MM.1S (cell line): ENCODE measurements around the gene PRKCE.

Source experiments
- EZH2phosphoT487 ChIP-seq: fragments of 300-600 bp; sonication (generic); IDR thresholded peaks from 2 replicates; pipeline ENCODE4 v1.6.1; 2018; ENCODE audit warnings: antibody characterized with exemption, low read length
- TF ChIP-seq, protein P1 (sequence below): fragments of 300-600 bp; sonication (generic); IDR thresholded peaks from 2 replicates; pipeline ENCODE4 v1.5.1; 2016; ENCODE audit warnings: antibody characterized with exemption, low read length, mixed read lengths

DNA sequence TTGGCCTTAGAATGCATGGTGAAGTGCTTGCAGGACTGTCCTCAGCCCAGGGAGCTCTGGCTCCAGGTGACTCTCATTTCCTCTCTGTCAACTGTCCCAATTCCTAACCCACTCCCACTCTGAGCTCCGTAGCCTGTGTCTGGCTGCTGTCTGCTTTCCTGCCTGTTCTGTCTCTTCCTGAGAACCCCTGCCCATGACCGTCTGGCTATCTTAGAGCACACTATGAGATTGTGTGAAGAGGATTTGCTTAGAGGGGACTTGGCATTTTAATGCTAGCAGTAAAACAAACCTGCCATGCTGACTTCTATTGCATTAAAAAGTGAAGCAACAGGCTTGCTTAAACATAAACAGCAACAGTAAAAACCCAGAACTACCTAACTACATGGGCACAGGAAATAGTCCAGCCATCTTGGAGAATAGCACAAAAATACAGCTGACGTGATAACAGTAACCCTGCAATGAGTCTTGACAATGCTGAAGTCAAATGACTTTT is 234.7 kb downstream of the PRKCE start:
- no peak for TF ChIP-seq EZH2phosphoT487
- TF ChIP-seq, protein P1, sequence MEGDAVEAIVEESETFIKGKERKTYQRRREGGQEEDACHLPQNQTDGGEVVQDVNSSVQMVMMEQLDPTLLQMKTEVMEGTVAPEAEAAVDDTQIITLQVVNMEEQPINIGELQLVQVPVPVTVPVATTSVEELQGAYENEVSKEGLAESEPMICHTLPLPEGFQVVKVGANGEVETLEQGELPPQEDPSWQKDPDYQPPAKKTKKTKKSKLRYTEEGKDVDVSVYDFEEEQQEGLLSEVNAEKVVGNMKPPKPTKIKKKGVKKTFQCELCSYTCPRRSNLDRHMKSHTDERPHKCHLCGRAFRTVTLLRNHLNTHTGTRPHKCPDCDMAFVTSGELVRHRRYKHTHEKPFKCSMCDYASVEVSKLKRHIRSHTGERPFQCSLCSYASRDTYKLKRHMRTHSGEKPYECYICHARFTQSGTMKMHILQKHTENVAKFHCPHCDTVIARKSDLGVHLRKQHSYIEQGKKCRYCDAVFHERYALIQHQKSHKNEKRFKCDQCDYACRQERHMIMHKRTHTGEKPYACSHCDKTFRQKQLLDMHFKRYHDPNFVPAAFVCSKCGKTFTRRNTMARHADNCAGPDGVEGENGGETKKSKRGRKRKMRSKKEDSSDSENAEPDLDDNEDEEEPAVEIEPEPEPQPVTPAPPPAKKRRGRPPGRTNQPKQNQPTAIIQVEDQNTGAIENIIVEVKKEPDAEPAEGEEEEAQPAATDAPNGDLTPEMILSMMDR = no peak
